ENCODE data around the gene MAD2L2.

The MAD2L2 gene

GRCh38 chr1:11681071-11681771 is at the start of gene MAD2L2:
Gene MAD2L2 (minus strand): TSS chr1:11681148. CDS start chr1:11680601, 547 bp downstream.
- peak; percentile 90 for DNase-seq (ENCODE audit: low read depth)

DNA sequence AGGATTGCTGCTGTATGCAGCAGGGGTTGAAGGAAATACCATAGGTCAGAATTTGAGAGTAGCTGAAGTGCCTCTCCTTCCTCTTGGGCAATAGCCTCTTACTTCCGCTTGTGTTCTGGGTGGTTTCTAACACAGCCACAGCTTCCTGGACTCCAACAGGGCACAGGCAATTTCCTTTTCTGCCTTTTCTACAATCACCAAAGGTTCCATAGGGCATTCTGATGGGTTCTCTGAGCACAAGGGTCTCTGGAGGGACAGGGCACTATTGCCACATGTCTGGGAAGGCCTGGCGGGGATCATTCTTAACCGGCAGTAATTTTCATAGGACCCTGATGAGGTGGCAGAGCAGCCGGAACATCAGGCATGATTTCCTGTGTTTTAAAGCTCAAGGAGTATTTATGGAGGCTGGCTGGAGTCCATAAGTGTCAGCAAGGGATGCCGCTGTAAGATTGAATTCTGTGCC is 49.5 kb upstream of the MAD2L2 start:
- no peak for DNase-seq (ENCODE audit: low read depth)

DNA sequence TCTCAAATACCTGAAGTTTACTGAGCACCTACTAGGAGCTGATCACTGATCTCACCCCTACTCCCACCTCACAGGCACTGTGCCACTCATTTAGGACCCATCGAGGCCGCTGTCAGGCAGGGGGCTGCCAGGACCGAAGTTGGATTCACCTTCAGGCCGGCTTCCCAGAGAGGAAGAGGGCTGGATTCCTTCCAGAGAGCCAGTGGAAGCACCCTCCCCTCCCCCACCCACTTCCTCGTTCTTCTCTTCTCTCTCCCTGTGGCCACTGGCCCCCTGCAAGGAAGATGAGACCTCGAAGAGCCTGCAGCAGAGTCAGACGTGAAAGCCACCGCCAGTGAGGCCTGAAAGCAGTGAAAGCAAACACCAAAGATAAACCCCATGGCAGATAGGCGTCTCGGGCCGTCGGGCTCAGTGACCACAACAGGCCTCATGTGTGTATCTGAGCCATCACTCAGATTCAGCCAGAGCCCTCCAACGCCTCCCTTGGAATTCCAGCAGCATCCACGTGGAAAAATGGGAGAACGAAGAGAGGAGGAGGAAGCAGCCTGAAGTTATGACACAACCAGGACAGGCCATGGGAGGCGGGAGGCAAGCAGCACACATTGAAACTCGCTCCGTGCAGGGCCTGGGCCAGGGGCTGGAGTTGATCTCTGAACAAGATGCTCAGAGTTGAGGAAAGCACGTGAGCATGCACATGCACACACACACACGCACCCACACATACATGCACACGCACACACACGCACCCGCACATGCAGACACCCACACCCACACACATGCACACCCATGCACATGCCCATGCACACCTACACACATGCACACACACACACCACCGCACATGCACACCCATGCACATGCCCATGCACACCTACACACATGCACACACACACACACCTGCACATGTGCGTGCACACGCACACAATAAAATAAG is 48.8 kb upstream of the MAD2L2 start:
- no peak for DNase-seq (ENCODE audit: low read depth)

- DNase-seq (ENCODE audit: low read depth), result no peak
Measured at GRCh38 chr1:11729155-11729497, 48.2 kb upstream of the MAD2L2 start.

DNA sequence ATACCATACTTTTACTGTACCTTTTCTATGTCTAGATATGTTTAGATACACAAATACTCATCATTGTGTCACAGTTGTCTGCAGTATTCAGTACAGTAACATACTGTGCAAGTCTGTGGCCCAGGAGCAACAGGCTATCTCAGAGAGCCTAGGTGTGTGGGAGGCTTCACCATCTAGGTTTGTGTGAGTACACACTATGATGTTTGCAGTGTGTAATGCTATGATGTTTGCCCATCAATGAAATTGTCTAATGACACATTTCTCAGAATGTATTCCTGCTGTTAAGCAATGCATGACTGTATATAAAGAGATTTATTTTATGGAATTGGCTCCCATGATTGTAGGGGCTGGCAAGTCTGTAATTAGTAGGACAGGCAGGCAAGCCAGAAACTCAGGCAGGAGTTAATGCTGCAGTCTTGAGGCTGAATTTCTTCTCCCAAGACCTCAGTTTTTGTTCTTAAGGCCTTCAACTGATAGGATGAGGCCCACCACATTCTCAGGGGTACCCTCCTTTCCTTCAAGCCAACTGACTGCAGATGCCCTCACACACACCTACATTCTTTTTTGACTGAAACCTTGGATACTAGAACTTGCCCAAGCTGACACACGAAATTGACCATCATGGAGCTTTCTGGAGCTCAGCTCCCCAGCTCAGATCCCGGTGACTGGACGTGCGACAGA is 47.3 kb upstream of the MAD2L2 start:
- DNase-seq (ENCODE audit: low read depth), result no peak

DNA sequence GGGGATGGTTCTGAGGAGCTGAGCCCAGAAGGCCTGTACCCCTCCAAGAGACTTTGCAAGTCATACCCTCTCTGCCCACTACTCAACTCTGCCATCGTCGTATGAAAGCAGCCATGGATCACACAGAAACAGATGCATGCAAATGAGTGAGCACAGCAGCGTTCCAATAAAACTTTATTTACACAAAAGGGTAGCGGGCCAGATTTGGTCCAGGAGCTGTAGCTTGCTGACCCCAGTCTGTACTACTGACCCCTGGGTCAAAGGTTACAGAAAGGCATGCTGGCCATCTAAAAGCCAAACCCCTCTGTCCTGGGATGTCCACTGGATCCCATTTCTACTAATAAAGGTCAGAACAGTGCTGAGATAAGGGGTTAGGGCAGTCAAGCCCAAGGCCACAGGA is 46.2 kb upstream of the MAD2L2 start:
- DNase-seq (ENCODE audit: low read depth), result no peak

DNA sequence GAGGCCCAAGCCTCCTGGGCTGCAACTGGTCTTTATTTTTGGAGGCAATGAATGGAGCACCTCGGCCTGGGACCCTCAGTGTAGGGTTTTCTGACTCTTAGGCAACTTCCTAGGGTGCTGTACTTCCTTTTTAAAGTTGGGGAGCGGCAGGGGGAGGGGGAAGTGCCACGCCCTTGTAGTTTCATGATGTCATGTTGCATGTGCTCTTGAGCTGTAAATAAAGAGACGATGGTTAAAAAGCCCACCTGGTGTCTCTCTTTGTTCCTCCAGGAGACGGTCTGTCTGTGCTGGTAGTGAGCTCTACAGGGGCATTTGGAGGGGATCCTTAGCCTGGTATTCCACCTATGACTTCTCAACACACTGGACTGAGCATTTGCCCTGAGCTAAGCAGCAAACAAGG is 44.7 kb upstream of the MAD2L2 start:
- no peak for DNase-seq (ENCODE audit: low read depth)

GRCh38 chr1:11722538-11722937 is 41.6 kb upstream of the MAD2L2 start:
- DNase-seq (ENCODE audit: low read depth), result no peak

DNA sequence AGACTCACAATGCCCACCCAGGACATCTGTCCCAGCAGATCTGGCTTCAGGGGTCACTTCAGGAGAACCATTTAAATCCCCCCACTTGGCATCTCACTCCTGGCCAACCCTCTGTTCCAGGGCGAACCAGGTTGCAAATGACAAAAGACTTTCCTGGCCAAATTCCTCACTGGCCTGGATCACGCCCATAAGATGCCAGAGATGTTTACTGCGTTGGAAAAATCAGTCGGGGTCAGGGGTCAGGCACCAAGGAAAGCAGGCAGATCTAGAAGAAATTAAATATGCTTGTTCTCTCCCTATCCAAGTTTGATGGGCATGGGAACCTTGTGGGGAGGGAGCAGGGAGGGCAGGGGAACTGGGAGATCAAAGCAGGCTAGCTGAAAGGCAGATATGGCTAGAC is 40.4 kb upstream of the MAD2L2 start:
- DNase-seq (ENCODE audit: low read depth), result no peak

DNA sequence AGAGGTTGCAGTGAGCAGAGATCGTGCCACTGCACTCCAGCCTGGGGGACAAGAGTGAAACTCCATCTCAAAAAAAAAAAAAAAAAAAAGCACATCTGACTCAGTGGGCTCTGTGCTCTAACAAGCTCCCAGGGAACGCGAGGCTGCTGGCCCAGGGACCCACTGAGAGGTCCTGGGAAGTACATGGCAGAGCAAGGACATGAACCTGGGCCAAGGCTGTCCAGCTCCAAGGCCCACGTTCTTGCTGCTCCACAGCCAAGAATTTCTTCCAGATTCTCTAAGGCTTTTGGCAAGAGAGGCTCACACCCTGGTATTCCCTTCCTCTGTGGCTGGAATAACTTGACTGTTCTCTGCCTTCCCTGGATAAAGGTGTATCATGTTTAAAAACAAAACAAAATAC is 39.6 kb upstream of the MAD2L2 start:
- DNase-seq (ENCODE audit: low read depth), result no peak

DNA sequence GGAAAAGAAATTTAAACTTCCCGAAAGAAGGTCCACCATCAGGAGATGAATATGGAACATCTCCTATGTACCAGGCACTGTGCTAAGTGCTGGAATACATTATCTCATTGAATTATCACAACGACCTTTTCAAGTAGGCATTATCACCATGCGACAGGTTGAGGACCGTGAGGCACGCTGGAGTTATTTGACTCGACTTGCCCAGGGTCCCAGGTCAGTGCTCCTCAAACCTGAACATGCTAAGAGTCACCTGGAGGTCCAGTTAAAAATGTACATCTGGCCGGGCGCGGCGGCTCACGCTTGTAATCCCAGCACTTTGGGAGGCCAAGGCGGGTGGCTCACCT is 39.1 kb upstream of the MAD2L2 start:
- DNase-seq (ENCODE audit: low read depth), result no peak

- DNase-seq (ENCODE audit: low read depth), result peak; percentile 77
Measured at GRCh38 chr1:11719313-11720032, 38.5 kb upstream of the MAD2L2 start.

- no peak for DNase-seq (ENCODE audit: low read depth)
Measured at GRCh38 chr1:11714831-11715575, 34.1 kb upstream of the MAD2L2 start.

DNA sequence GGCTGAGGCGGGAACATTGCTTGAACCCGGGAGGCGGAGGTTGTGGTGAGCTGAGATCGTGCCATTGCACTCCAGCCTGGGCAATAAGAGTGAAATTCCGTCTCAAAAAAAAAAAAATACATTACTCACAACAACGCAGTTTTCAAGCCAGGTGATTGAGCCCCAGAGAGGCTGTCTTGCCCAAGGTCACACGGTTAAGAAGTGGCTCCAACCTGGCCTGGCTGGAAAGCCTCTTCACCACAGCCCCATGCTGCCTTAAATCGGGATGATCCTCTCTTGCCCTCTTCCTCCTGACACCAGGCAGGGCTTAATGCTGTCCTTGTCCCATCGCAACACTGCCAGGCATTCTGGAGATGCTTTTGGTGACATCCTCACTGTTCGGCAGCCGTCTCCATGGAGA is 32.1 kb upstream of the MAD2L2 start:
- no peak for DNase-seq (ENCODE audit: low read depth)

- DNase-seq (ENCODE audit: low read depth), result no peak
Measured at GRCh38 chr1:11712285-11712684, 31.3 kb upstream of the MAD2L2 start.

DNA sequence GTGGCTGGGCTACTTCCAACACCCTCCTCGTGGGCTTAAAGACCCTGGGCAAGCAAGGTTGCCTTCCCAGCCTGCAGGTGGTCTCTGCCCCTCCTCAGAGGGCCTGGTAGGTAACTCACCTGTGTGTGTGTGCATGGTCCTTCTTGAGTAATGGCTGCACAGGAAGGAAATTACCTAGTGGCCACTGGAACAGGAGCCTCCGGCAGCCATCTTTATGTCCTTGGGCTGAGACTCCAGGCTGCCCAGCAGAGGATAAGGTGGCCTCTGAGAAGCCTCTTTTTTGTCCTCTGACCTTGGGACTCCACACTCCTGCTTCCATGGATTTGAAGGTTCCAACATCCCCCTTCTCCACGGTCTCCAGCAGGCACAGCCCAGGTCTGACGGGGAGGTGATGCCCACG is 30.5 kb upstream of the MAD2L2 start:
- DNase-seq (ENCODE audit: low read depth), result no peak

GRCh38 chr1:11708554-11709350 is 27.8 kb upstream of the MAD2L2 start:
- DNase-seq (ENCODE audit: low read depth), result no peak

- DNase-seq (ENCODE audit: low read depth), result no peak
Measured at GRCh38 chr1:11707621-11708276, 26.8 kb upstream of the MAD2L2 start.

DNA sequence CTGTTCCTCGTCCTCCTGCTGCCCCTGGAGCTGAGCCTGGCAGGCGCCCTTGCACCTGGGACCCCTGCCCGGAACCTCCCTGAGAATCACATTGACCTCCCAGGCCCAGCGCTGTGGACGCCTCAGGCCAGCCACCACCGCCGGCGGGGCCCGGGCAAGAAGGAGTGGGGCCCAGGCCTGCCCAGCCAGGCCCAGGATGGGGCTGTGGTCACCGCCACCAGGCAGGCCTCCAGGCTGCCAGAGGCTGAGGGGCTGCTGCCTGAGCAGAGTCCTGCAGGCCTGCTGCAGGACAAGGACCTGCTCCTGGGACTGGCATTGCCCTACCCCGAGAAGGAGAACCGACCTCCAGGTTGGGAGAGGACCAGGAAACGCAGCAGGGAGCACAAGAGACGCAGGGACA is 25.3 kb upstream of the MAD2L2 start:
- DNase-seq (ENCODE audit: low read depth), result no peak

DNA sequence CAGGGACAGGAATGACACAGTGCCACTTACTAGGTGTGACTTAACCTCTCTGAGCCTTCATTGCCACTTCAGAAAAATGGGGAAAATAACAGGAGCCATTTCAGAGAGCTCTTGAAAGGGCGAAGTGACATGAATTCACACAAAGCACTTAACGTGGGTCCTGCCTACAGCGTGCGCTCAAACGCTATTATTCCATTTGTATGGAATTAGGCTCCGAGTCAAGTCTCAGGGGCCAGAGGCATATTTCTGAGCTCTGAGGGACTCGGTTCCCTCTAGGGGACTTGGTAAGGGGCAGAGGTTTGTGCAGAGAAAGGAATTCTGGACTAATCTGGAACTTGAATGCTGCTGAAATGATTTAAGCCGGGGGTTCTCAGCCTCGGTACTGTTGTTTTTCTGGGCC is 24.6 kb upstream of the MAD2L2 start:
- DNase-seq (ENCODE audit: low read depth), result no peak
